Left kidney (tissue), 2 donors: Measurements from ENCODE around the gene TTC28. TPM values are rescaled to one million over a fixed set of nuclear protein-coding genes. Genes with fewer than 3 reads are reported as not detected.

Experiments used
- DNase-seq: peaks from one replicate; pipeline ENCODE4 v3.0.0-alpha.2; 2013
- polyA plus RNA-seq: library from polyadenylated mRNA; unstranded; fragments of 120-200 nt; gene quantifications from one replicate; pipeline ENCODE4 v1.2.1, GENCODE V29; 2013; ENCODE audit not compliant: insufficient read length

Gene TTC28
- polyA plus RNA-seq, 1 donor = 45.8 TPM

DNA sequence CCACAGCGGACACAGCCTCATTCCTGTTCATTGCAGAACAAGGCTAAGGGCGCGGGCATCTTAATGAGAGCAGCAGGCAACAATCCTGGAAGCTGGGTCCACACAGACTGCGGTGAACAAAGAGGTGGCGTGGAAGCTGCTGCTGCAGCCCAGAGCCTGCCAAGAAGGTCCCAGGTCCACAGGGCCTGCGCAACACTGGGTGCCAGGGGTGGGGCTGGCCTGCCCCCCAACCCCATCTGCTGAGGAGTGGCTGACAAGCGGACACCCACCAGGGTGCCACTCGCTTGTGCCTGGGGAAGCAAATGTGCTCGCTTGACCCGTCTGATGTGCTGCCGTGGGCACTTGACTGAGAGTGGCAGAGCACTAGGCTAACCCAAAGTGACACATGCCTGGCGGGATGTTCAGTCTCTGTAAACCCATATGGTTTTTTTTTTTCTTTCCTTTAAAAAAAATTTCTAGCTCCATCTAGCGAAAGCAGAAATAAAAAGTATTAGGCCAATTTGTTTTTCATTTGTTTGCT, 677.4 kb downstream of the TTC28 start:
- DNase-seq = no peak

DNA sequence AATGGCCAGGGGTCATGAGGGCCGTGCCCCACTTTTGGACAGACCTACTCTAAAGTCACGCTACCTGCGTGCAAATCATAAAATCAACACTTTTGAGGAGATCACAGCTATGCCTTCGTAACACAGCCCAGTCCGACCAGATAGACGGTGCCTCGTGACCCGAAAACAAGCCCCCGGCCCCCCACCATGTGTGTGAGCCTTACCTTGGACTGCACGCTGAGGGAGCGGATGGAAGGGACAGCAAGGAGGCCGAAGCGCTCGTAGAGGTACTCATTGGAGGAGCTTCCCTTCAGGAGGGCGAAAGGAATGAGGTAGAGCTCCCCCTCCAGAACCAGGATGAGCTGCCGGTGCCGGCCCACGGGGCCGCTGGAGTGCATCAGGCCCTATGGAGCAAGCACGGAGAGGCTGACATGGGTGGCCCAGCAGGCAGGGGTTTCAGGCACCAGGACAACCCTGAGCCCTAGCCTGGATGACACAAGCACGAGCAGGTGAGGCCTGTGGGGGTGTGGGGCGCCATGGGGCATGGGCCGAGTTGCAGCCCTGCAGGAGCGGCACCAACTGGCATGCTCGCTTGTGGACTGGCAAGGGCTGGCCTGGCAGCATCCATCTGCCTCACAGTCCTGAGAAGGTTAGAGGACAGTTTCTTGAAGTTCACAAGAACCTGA, 678.3 kb downstream of the TTC28 start:
- DNase-seq = no peak

- no peak for DNase-seq
Measured at GRCh38 chr22:28000361-28000760, 679.3 kb downstream of the TTC28 start.

GRCh38 chr22:27999876-28000275, 679.8 kb downstream of the TTC28 start:
- DNase-seq = no peak

DNA sequence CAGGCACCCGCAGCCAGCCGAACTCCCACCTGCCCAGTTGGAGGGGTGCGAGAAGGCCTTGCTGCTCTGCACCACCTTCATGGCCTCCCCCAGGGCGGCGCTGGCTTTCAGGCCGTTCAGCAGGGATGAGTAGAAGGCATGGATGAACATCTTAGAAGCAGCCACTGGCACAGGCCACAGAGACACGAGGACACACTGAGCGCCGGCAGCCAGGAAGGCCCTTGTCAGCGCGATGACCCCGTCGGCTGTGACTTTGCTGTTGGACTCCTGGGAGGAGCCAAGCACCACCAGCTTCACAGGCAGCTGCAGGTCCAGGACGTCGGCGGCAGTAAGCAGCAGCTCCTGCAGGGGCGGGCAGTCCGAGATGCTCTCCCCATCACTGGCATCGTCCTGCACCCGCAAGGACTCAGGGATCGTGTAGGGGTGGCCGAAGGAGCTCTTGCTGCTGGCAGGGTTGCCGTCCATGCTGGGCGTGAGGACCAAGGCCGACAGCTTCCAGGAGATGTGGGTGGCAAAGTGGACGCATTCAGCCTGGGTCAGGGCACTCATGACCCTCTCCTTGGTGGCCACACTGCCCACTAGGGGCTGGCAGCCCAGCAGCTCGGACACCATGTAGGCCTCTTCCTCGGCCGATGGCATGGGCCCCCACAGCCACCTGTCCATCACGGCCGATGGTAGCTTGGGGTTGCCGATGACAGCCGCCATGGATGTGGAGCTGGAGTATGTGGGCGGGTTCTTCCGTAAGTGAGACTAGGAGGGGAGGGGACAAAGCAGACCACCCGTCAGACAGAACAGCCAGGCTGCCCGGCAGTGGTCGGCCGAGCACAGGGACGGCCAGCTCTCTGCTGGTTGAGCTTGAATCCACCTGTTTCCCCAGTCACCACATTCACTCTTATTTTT, 680.9 kb downstream of the TTC28 start:
- DNase-seq = no peak

DNA sequence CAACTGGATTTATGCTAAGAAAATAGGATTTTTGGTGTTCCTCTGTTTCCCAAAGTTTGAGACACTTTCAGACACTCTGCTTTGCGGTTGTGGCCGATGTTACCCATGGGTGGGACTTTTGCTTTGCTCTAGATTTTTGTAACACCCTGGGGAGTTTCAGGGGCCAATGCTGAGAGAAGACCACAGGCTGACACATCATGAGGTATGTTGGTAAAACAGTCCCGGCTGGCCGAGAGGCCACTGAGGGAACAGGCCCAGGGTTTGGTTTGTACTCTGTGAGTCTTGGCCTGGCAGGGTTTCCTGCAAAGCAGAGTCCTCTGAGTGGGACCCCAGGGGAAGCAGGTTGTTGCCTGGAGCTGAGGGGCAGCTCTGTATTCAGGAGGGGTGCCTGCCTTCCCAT, 682.1 kb downstream of the TTC28 start:
- no peak for DNase-seq

DNA sequence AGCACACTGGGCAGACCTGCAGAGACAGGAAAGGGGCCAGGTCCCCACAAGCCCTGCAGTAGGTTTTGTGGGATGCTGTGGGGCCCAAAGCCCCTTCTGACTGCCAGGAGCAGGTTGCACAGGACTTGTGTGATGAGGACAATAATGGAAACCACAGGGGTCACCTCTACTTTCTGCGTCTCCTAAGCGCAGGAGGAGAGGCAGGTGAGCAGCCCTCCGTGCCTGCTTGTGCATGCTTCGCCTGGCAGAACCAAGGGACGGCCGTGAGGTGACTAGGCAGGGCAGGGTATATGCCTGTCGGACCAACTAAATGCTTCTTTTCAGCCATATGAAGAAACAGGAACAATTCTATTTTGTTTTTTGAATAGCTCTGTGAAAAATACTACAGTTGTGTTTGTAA, 682.7 kb downstream of the TTC28 start:
- no peak for DNase-seq

- DNase-seq = no peak
Measured at GRCh38 chr22:27996529-27996925, 683.1 kb downstream of the TTC28 start.

DNA sequence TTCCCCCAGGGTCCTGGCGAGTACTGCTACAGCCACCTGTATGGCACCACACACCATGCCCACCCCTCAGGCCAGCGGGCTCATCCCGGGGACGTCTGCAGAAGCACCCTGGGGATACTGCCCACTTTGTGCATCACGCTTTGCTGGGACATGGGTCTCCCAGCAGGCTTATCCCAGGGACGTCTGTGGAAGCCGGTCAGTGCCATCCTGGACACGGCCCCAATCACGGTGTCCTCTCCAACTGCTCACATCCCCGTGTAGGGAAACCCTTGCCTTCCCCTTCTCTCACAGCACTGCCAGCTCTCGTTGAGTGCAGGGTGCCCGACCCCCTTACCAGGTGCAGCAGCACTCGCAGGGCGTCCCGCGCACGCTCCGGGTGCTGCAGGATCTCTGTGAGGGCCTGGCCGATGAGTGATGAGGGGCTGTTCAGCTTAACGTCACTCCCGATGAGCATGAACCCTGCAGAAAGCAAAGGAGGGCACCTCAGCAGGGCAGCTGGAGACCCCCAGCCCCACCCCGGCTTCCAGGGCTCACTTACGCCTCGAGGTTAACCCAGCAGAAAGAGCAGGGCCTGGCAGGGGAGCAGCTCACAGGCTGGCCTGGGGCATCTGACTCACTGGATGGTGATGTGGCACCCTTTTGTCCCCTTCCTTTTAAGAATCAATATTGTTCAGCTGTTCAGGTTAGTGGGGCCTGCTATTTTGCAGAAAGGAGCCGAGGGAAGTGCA, 683.7 kb downstream of the TTC28 start:
- no peak for DNase-seq

DNA sequence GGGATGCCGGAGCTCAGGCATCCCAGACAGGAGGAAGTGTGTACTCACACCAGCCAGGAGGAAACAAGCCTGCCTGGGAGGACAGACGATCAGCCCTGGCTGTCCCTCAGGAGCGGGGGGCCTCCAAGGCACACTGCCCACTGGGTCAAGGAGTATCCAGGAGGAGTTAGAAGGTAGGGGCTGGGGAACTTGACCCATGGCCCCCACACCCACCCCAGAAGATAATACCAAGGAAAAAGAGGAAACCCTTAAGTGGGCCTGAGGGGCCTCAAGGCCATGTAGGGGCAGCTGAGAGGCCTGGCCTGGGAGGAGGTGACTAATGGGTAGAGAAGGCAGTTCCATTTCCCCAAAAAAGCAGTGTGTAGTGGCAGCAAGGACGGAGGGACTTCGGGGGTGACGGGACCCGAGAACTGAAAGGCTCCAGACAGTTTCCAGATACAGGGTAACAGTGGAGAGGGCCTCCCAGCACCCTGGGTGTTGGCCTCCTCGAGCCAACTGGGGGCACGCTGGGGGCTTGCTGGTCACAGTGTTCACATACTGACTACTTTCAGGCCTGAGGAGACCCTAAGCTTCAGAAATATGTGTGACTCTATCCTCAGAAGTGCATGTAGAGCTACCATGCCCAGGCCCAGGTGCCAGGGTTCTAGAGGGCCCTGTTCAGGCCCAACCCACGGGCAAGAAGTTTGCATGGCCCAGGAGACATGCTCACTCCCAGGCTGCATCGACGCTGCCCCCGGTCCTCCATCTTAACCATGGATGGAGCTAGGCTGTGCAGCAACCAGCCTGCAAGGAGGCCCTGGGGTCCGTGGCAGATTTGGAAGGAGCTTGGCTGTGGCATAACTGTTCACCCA, 684.9 kb downstream of the TTC28 start:
- DNase-seq = no peak

GRCh38 chr22:27993774-27994350, 685.8 kb downstream of the TTC28 start:
- DNase-seq = no peak

GRCh38 chr22:27993201-27993635, 686.4 kb downstream of the TTC28 start:
- DNase-seq = no peak

- no peak for DNase-seq
Measured at GRCh38 chr22:27992294-27993165, 687.1 kb downstream of the TTC28 start.

- no peak for DNase-seq
Measured at GRCh38 chr22:27991586-27992293, 687.9 kb downstream of the TTC28 start.

DNA sequence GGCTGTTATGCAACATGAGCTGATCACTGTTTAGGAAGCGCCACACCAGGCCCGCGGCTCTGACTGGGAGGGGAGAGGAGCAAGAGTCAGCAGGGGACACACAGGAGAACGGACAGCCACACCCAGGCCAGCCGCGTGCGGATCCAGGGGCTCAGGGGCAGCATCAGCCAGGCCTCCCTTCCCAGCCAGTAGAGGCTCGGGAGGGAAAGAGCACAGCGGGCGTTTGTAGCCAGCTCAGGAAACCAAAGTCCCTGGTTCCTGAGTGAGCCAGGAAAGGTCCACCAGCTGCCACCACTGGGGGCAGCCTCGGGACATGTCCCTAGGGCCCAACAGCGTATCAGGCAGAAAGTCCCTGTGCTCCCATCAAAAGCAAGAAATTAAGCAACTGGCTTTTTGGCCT, 688.8 kb downstream of the TTC28 start:
- no peak for DNase-seq

GRCh38 chr22:27990451-27990840, 689.2 kb downstream of the TTC28 start:
- DNase-seq = no peak

DNA sequence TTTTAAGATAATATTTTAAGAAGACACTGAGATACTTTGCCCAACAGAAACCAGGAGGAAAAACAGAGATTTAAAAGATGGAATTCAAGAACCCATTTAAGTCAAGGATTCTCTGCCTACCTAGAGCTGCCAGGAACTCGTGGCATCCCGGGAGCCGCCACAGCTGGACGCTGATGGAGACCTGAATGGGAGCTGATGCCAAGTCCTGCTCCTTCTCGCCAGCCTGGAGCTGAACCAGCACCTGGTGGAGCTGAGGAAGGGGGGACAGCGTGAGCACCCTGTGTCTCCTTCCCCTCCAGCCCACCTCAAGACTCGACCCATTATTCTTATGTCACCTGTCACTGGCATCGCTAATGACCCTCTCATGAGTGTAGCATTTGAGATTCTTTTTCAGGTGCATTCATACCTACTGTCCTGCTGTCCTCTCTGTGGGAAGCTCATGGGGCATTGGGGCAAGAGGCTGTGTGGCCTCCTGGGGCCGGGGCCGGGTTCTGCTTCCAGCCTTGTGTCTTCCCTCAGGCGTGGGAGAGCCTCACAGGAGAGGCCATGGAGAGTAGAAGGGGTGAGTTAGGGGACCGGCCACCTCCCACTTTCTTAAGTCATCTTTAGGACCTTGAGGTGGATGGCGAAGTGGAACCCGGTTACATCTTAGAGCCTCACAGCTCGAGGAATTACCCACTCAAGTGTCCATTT, 689.7 kb downstream of the TTC28 start:
- DNase-seq = no peak

DNA sequence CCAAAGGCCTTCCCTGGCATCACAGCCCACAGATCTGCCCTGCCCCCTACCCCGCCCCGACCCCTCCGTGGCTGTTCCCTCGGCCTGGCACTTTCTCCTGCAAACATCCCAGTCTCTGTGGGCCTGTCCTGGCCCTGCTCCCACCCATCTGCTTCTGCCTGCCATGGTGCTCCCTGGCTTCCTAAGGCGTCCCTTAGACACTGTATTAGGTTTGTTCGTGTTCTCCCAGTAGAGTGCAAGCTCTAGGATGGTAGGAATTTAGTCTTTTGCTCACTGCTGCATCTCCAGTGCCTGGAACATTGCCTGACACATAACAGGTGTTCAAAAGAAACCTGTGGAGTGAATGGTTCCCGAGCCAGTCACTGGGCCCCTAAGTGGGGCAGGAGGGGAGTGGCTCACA, 690.9 kb downstream of the TTC28 start:
- DNase-seq = no peak

DNA sequence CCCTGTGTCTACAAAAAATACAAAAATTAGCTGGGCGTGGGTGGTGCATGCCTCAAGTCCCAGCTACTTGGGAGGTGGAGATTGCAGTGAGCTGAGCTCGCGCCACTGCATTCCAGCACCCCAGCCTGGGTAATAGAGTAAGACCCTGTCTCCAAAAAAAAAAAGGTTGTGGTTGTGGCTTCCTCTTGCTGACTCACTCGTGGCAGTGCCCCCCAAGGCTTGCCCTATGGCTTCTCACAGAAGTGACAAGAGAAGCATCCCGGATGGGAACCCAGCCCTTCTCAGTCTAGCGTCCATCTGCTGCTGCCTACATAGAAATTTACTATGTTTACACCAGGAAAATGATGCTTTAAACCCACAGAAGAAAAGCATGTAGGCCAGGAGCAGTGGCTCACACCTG, 692.1 kb downstream of the TTC28 start:
- no peak for DNase-seq
